ENCODE data around the gene PEF1. TPM values are rescaled to one million over a fixed set of nuclear protein-coding genes. Genes with fewer than 3 reads are reported as not detected.

Gene PEF1
- total RNA-seq, 1 experiment from 2014 or later = 33.7 TPM

GRCh38 chr1:31655104-31655503 is 10.4 kb upstream of the PEF1 start:
- Mint-ChIP-seq H3K36me3 (no peaks in the 10 kb centered on the region), H3K27me3 (ENCODE audit: low read depth) (no peaks in the 10 kb centered on the region), H3K4me3 (no peak overlapping the region), H3K9me3 (no peaks in the 10 kb centered on the region), H3K27ac (no peak overlapping the region), H3K4me1 (no peaks in the 10 kb centered on the region)
- CTCF ChIA-PET = interaction anchor here (0.7 kb wide), 1 partner anchor 37 kb away, joined by 3 read pairs; no protein-coding TSS in a partner anchor
- no peak for ATAC-seq
- DNase-seq (ENCODE audit: low spot score) = no peak
- TF ChIP-seq USF1 (CRISPR knock-in tag; IDR thresholded peaks at IDR 0.05) = no peak
- TF ChIP-seq NFYB (CRISPR knock-in tag; conservative IDR thresholded peaks at IDR 0.05; ENCODE audit: low read depth) = no peak
- TF ChIP-seq GRHL2 (CRISPR knock-in tag; IDR thresholded peaks at IDR 0.05; ENCODE audit: insufficient replicate concordance, severe bottlenecking) = no peak
- TF ChIP-seq CBFB (CRISPR knock-in tag; IDR thresholded peaks at IDR 0.05; ENCODE audit: low read depth) = no peak
- no peak for TF ChIP-seq TCF7 (CRISPR knock-in tag; IDR thresholded peaks at IDR 0.05; ENCODE audit: low read depth)
- no peak for TF ChIP-seq RELA (CRISPR knock-in tag; IDR thresholded peaks at IDR 0.05; ENCODE audit: borderline replicate concordance)
- TF ChIP-seq TP53 (CRISPR knock-in tag; IDR thresholded peaks at IDR 0.05) = no peak
- TF ChIP-seq CDX4 (CRISPR knock-in tag; IDR thresholded peaks at IDR 0.05; ENCODE audit: borderline replicate concordance) = no peak
- TF ChIP-seq GTF2I (CRISPR knock-in tag; conservative IDR thresholded peaks at IDR 0.05) = no peak
- no peak for TF ChIP-seq ZNF671 (CRISPR knock-in tag; IDR thresholded peaks at IDR 0.05)
- TF ChIP-seq ZNF423 (CRISPR knock-in tag; IDR thresholded peaks at IDR 0.05) = no peak
- TF ChIP-seq NR3C1 (CRISPR knock-in tag; conservative IDR thresholded peaks at IDR 0.05; ENCODE audit: low read depth) = no peak
- TF ChIP-seq ELF4 (CRISPR knock-in tag; IDR thresholded peaks at IDR 0.05; ENCODE audit: low read depth) = no peak
- TF ChIP-seq ATF1 (CRISPR knock-in tag; IDR thresholded peaks at IDR 0.05) = no peak
- no peak for TF ChIP-seq ZNF232 (CRISPR knock-in tag; IDR thresholded peaks at IDR 0.05)
- TF ChIP-seq NR2C2 (CRISPR knock-in tag; IDR thresholded peaks at IDR 0.05) = no peak
- TF ChIP-seq FOXP1 (CRISPR knock-in tag; IDR thresholded peaks at IDR 0.05; ENCODE audit: borderline replicate concordance) = no peak
- TF ChIP-seq ZNF512 (CRISPR knock-in tag; IDR thresholded peaks at IDR 0.05; ENCODE audit: borderline replicate concordance) = no peak
- POLR2A ChIA-PET = no interaction called here

GRCh38 chr1:31654474-31654776 is 9.7 kb upstream of the PEF1 start:
- DNase-seq (ENCODE audit: low spot score) = no peak
- no peak for ATAC-seq
- ChIA-PET POLR2A (no interaction called here), CTCF (interaction anchor here (0.6 to 1.0 kb wide), 2 partner anchors 42 to 61 kb away, joined by 3 read pairs; no protein-coding TSS in a partner anchor)
- no peaks in the 10 kb centered on the region for H3K4me1 Mint-ChIP-seq
- H3K9me3 Mint-ChIP-seq = no peaks in the 10 kb centered on the region
- no peaks in the 10 kb centered on the region for H3K27me3 Mint-ChIP-seq (ENCODE audit: low read depth)
- no peak overlapping the region for H3K4me3 Mint-ChIP-seq
- no peaks in the 10 kb centered on the region for H3K36me3 Mint-ChIP-seq
- H3K27ac Mint-ChIP-seq = no peak overlapping the region
- TF ChIP-seq ZNF317 (CRISPR knock-in tag; IDR thresholded peaks at IDR 0.05; ENCODE audit: borderline replicate concordance, low read depth) (no peak), ZNF416 (CRISPR knock-in tag; IDR thresholded peaks at IDR 0.05) (no peak), MXD4 (CRISPR knock-in tag; IDR thresholded peaks at IDR 0.05; ENCODE audit: borderline replicate concordance) (no peak), E2F1 (CRISPR knock-in tag; IDR thresholded peaks at IDR 0.05) (no peak), AR (CRISPR knock-in tag; IDR thresholded peaks at IDR 0.05) (no peak), ZNF263 (CRISPR knock-in tag; IDR thresholded peaks at IDR 0.05; ENCODE audit: low read depth) (no peak), E2F4 (CRISPR knock-in tag; IDR thresholded peaks at IDR 0.05; ENCODE audit: borderline replicate concordance, low read depth) (no peak), SMAD4 (CRISPR knock-in tag; IDR thresholded peaks at IDR 0.05) (no peak), ZNF671 (CRISPR knock-in tag; IDR thresholded peaks at IDR 0.05) (no peak), ZMAT4 (CRISPR knock-in tag; IDR thresholded peaks at IDR 0.05) (no peak), PREB (CRISPR knock-in tag; IDR thresholded peaks at IDR 0.05; ENCODE audit: borderline replicate concordance) (no peak)

All from WTC11 (cell line).